Tibial artery (tissue), 4 donors: Measurements from ENCODE around the gene SAP130.

Experiments used
- DNase-seq, 2 donors: peaks; one replicate each; pipeline ENCODE4 v3.0.0-alpha.2; 2019
- H3K27ac ChIP-seq, 2 donors: fragments of 200-600 bp; sonication (generic) in 1 of 2; 1 replicate in 1 of 2; 2 replicates in 1 of 2; pipeline ENCODE4 v1.5.1; 2018 to 2019; ENCODE audit warnings: mild to moderate bottlenecking in 1 of 2
- H3K27me3 ChIP-seq, 2 donors: fragments of 200-600 bp; sonication (generic) in 1 of 2; one replicate each; pipeline versions ENCODE4 v1.5.1 to v1.6.0; 2016 to 2019
- H3K36me3 ChIP-seq, 3 donors: fragments of 200-600 bp; sonication (generic) in 2 of 3; one replicate each; pipeline ENCODE4 v1.5.1; 2016 to 2019; ENCODE audit warnings: mild to moderate bottlenecking in 2 of 3
- H3K4me1 ChIP-seq, 4 donors: fragments of 200-600 bp; sonication (generic) in 2 of 4; 1 replicate in 3 of 4; 2 replicates in 1 of 4; pipeline ENCODE4 v1.5.1; 2016 to 2019
- H3K4me3 ChIP-seq, 2 donors: fragments of 200-600 bp; sonication (generic) in 1 of 2; 1 replicate in 1 of 2; 2 replicates in 1 of 2; pipeline ENCODE4 v1.5.1; 2018 to 2019; ENCODE audit warnings: mild to moderate bottlenecking in 2 of 2
- H3K9me3 ChIP-seq, 3 donors: fragments of 200-600 bp; sonication (generic) in 1 of 3; one replicate each; pipeline ENCODE4 v1.5.1; 2016 to 2019
- intact Hi-C: fragments of 100-400 bp; cut with DNase I; formaldehyde crosslinking; loops from one replicate; pipeline ENCODE4 v1.15.0; 2023; ENCODE audit warnings: low total_unique reads
- TF ChIP-seq, protein P1 (sequence below), 2 experiments: fragments of 200-600 bp in 1 of 2; fragments of 450-650 bp in 1 of 2; IDR thresholded peaks; one replicate each; pipeline ENCODE4 v1.5.1; 2017 to 2019; ENCODE audit warnings: antibody characterized with exemption in 2 of 2, mild to moderate bottlenecking in 1 of 2, moderate library complexity in 1 of 2

SAP130 gene

GRCh38 chr2:128027801-128028667 lies at the start of gene SAP130:
Gene SAP130 (minus strand): TSS chr2:128028059. CDS start chr2:128026292, 1,767 bp downstream.
- Histone ChIP-seq H3K9me3 (no peaks in the 10 kb centered on the region), H3K4me3 (peak within 1 kb of the TSS; percentile 80 to 99), H3K27me3 (no peaks in the 10 kb centered on the region), H3K36me3 (no peaks in the 10 kb centered on the region), H3K27ac (peak within 1 kb of the TSS; percentile 91 to 98), H3K4me1 (peaks cover 0 to 17% (median 7%) of the 10 kb centered on the region in 4 donors)
- TF ChIP-seq, protein P1, sequence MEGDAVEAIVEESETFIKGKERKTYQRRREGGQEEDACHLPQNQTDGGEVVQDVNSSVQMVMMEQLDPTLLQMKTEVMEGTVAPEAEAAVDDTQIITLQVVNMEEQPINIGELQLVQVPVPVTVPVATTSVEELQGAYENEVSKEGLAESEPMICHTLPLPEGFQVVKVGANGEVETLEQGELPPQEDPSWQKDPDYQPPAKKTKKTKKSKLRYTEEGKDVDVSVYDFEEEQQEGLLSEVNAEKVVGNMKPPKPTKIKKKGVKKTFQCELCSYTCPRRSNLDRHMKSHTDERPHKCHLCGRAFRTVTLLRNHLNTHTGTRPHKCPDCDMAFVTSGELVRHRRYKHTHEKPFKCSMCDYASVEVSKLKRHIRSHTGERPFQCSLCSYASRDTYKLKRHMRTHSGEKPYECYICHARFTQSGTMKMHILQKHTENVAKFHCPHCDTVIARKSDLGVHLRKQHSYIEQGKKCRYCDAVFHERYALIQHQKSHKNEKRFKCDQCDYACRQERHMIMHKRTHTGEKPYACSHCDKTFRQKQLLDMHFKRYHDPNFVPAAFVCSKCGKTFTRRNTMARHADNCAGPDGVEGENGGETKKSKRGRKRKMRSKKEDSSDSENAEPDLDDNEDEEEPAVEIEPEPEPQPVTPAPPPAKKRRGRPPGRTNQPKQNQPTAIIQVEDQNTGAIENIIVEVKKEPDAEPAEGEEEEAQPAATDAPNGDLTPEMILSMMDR (IDR thresholded peaks at IDR 0.05), result no peak
- intact Hi-C loops, result loop anchor here (10.0 kb wide), 2 partner anchors 163 to 333 kb away; no protein-coding TSS in a partner anchor
- peak; percentile 99 for DNase-seq

- no peak for DNase-seq
- Histone ChIP-seq H3K4me1 (no peaks in the 10 kb centered on the region), H3K36me3 (no peaks in the 10 kb centered on the region), H3K9me3 (no peaks in the 10 kb centered on the region), H3K4me3 (no peak overlapping the region), H3K27ac (no peak overlapping the region), H3K27me3 (no peaks in the 10 kb centered on the region)
- intact Hi-C loops, result no loop called here
- TF ChIP-seq, protein P1 (IDR thresholded peaks at IDR 0.05), result no peak
Observed at GRCh38 chr2:128076461-128077106, 48.7 kb upstream of the SAP130 start.

GRCh38 chr2:128073278-128073677 lies 45.4 kb upstream of the SAP130 start:
- DNase-seq, result no peak
- TF ChIP-seq, protein P1 (IDR thresholded peaks at IDR 0.05), result no peak
- Histone ChIP-seq H3K27ac (no peak overlapping the region), H3K9me3 (no peaks in the 10 kb centered on the region), H3K36me3 (no peaks in the 10 kb centered on the region), H3K4me3 (no peak overlapping the region), H3K4me1 (no peaks in the 10 kb centered on the region), H3K27me3 (no peaks in the 10 kb centered on the region)
- intact Hi-C loops, result no loop called here

- no peaks in the 10 kb centered on the region for H3K4me1 ChIP-seq
- no peak for DNase-seq
- TF ChIP-seq, protein P1 (IDR thresholded peaks at IDR 0.05), result no peak
- no peak overlapping the region for H3K27ac ChIP-seq
- H3K27me3 ChIP-seq, result no peaks in the 10 kb centered on the region
- H3K9me3 ChIP-seq, result no peaks in the 10 kb centered on the region
- H3K4me3 ChIP-seq, result no peak overlapping the region
- intact Hi-C loops, result no loop called here
- no peaks in the 10 kb centered on the region for H3K36me3 ChIP-seq
Observed at GRCh38 chr2:128069769-128070168, 41.9 kb upstream of the SAP130 start.

DNA sequence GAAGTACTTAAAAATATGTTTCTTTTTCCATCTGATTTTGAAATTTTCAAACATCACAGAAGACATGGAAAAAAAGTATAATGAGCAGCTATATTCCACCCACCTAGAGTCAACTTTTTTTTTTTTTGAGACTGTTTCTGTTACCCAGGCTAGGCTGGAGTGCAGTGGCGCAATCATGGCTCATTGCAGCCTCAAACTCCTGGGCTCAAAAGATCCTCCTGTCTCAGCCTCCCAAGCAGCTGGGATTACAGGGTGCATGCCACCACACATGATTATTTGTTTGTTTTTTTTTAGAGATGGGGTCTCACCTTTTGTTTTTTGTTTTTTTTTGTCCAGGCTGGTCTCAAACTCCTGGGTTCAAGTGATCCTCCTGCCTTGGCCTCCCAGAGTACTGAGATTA lies 36.5 kb upstream of the SAP130 start:
- Histone ChIP-seq H3K27me3 (no peaks in the 10 kb centered on the region), H3K4me3 (no peak overlapping the region), H3K9me3 (no peaks in the 10 kb centered on the region), H3K27ac (no peak overlapping the region), H3K4me1 (no peaks in the 10 kb centered on the region), H3K36me3 (no peaks in the 10 kb centered on the region)
- intact Hi-C loops, result no loop called here
- TF ChIP-seq, protein P1 (IDR thresholded peaks at IDR 0.05), result no peak
- DNase-seq, result no peak
